Hepatic stellate cell (primary cell): ENCODE measurements around the gene TBCD.
"Not testable (repeated sequence)": the region's sequence is repeated elsewhere in the genome, so short reads cannot be mapped to it uniquely, and the experiment has no call there.

ENCODE experiments used
- DNase-seq: peaks from one replicate; pipeline ENCODE4 v3.0.0; 2011; ENCODE audit warnings: low spot score

Gene TBCD

DNA sequence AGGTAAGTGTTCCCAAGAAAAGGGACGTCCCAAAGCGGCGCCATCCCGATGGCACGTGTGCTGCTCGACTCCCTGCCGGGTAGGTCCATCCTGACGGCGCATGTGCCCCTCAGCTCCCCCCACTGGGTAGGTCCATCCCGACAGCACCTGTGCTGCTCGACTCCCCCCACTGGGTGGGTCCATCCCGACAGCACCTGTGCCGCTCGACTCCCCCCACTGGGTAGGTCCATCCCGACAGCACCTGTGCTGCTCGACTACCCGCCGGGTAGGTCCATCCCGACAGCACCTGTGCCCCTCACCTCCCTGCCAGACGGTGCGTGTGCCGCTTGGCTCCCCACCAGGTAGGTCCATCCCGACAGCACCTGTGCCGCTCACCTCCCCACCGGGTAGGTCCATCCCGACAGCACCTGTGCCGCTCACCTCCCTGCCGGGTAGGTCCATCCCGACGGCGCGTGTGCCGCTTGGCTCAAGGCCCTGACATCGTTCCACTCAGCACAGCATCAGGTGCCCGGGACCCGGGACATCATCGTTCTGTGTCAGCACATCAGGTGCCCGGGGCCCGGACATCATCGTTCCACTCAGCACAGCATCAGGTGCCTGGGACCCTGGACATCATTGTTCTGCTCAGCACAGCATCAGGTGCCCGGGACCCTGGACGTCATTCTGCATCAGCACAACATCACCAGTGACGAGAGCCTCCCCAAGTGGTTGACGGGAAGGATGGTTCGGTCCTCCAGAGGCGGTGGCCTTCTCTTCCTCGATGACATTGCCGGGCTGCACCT, 22.2 kb upstream of the TBCD start:
- DNase-seq = no peak

DNA sequence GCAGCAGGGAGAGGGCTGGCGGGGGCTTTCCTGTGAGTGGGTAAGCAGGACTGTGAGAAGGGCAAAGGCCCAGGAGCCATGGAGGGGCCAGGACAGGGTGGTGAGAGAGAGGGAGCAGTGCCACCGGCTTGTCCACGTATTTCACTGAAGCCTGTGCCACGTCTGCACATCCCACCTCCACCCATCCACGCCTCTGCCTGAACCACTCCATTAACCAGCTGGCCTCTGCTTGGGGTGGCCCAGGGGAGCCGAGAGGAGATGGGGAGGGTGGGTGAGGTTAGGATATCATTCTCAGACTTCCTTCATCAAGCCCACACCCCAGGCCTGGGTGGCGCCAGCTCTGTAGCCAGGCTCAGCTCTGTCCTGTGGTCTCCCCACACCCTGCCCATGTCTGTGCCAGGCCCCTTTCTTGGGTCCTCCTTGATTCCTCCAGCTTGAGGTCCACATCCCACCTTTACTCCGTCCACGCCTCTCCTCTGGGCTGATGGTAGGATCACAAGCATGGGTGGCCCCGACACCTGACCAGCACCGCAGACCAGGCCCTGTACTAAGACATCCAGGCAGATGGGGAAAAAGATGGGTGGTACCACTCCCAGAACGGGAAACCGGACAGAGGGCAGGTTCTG, 19.6 kb upstream of the TBCD start:
- DNase-seq = no peak

DNA sequence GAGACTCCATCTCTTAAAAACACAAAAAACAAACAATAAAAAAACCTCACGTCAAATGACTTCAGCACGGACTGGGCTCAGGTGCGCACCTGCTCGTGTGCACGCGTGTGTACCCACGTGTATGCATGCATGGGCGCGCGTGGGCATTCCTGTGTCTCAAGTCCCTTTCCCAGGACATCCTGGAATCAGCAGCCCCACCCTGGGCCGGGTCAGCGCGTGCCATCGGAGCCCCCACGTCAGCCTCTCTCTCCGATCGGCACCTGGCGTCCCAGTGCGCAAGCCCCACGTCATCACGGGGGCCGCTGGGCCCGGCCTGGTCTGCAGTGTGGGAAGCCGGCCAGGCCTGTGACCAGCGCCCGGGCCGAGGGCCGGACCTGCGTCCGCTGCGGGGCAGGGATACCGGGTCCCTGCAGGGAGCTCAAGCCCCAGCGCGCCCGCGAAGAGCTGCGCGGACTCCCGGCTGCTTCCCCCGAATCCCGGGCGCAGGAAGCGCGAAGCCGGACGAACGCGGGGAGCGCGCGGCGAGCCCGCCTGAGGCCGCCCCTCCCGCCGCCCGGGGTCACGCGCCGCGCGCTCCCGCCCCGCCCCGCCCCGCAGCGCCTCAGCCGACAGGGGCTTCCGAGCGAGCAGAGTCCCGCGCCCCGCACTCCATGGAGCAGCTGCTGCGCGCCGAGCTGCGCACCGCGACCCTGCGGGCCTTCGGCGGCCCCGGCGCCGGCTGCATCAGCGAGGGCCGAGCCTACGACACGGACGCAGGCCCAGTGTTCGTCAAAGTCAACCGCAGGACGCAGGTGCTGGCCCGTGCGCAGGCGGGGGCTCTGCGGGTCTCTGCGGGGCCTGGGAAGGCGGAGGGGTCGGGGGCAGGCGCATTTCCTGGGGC, 16.6 kb upstream of the TBCD start, which contains the start of gene FN3K:
TSS of gene FN3K (plus strand) at position 629 of the 880 bp plus-strand sequence. CDS start at position 651, 22 bp downstream.
- peak; percentile 64 for DNase-seq

DNA sequence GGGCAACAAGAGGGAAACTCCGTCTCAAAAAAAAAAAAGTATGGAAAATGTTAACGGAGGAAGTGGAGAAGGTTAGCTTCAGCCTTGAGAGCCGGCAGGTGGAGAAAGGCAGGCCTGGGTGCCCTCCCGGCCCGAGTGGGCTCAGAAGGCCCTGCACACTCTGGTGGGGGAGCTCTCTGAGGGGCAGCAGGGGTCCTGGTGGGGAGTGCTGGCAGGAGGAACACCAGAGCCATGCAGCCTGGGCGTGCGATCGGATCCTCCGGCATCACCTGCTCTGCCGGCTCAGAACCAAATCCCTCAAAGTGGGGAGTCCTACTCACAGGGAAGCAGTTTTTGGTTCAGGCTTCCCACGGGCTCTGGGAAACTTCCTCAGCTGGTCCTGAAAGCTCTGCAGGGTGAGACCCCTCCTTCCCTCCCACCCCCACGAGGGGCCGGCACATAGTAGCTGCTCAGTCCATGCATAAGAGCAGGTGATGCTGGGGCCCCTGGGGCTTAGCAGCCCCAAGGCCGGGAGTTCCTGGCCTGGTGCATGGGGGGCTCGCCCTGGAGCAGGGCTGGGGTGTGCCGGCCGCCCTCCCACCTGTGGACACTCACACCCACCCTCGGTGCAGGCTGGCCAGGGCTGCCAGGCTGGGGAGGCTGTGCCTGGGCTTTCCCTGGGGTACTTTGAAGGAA, 15.2 kb upstream of the TBCD start:
- no peak for DNase-seq

DNA sequence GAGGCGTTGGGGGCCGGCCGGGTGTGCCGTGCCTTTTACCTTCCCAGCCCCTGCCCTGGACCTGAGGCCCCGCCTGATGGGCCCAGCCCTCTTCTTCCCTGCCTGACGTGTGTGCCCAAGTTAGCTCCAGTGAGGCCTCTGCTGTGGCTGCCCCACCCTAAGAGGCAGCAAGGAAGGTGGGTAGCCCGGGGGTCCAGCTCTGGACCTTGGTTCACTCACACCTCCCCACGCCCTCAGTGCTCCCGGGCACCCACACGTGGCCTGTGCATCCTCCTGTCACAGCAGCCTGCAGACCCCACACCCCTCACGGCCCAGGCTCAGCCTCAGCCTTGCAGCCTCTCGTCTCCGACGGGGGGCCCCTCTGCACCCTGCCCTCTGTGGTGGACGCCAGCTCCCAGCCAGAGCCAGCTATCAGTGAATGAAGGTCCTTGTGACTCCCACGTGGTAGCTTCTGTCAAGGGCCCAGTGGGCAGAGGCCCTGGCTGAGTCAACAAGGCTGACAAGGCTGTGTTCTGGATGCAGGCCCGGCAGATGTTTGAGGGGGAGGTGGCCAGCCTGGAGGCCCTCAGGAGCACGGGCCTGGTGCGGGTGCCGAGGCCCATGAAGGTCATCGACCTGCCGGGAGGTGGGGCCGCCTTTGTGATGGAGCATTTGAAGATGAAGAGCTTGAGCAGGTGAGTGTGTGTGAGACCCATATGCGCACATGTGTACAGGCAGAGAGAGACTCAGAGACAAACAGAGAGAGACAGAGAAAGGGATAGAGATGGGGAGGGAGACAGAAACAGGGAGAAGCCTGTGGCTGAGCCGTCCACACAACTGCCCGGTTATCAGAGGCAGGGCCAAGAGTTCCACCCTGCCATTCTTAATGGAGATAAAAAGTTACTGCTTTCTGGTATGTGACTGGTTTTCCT, 13.6 kb upstream of the TBCD start:
- no peak for DNase-seq

DNA sequence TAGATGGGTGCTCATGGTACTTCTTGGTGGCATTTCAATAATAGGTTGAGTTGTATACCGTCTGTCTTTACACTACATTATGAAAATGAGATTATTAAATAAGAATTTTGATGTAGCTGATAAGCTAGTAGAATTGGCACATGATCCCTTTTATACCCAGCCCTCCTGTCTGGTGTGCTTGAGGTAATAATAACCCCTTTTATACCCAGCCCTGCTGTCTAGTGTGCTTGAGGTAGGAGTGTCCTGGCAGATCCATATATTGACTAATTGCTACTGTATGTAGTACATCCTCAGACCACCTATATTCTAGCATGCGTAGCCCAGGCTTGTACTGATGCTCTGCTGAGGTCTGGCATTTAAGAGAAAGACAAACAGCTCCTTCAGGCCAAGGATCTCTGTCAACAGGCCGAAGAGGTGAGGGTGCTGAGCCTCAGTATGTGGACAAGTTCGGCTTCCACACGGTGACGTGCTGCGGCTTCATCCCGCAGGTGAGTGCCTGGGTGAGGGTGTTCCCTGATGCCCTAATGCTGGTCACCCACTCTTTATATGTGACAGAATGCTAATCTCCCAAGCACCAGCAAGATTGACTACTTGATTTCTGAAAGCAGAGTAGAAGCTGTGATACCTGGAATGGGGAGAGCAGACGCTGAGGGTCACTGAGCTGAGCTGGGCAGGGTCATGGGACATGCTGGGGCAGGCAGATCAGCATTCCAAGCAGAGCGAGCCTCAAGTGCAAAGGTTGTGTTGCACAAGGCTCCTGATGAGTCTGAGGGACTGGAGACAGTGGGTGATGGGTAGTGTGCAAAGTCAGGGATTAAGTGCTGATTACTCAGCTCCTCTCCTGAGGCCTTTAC, 10.7 kb upstream of the TBCD start:
- no peak for DNase-seq

DNA sequence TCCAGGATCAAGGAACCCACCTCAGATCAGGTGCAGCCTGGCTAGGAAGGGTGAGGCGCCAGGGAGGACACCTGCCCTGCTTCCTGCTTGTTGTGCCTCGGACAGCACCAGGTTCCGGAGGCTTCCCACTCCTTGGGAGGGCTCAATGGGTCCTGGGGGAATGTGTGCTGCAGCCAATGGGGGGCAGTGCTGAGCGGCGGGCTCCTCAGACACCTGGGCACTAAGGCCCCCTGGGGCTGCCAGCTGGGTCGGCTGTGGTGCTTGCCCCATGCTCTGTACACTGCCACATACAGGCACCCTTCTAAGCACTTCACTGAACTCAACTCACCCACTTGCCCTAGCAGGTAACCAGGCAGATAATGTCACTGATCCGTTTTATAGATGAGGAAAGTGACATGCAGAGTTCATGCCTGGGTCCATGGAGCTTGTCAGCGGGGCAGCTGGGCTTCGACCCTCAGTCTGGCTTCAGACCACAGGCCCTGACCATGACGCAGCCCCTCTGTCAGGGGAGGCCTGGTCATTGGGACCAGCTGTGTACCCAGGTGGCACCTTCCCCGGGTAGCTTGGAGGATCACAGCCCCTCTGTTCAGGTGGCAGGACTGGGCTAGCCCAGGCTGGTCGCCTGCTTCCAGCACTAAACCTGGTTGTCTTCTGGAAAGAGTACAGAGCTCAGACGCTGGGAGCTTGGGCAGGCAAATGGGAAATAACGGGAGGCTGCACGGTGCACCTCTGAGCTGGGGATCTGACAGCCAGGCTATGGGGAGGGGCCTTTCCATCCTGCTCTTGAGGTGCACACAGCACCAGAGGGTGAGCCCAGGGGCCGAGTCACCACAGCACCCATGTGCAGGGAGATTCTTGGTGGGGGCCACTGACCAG, 8.3 kb upstream of the TBCD start:
- no peak for DNase-seq

DNA sequence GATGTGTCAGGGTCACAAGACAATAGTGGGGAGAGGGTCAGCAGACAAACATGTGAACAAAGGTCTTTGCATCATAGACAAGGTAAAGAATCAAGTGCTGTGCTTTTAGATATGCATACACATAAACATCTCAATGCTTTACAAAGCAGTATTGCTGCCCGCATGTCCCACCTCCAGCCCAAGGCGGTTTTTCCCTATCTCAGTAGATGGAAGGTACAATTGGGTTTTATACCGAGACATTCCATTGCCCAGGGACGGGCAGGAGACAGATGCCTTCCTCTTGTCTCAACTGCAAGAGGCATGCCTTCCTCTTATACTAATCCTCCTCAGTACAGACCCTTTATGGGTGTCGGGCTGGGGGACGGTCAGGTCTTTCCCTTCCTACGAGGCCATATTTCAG, 7.1 kb upstream of the TBCD start:
- DNase-seq = not testable (repeated sequence)

DNA sequence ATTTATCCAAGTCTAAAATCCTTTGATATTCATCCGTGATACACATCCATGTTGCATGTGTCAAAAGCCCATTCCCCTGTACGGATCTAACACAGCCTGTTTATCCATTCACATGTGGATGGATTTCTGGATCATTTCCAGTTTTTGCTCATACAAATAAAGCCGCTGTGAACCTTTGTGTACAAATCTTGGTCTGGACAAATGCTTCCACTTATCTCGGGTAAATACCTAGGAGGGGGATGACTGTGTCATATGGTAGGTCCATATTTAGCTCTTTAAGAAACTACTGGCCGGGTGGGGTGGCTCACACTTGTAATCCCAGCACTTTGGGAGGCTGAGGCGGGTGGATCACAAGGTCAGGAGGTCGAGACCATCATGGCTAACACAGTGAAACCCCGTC, 6.3 kb upstream of the TBCD start:
- DNase-seq = no peak

DNA sequence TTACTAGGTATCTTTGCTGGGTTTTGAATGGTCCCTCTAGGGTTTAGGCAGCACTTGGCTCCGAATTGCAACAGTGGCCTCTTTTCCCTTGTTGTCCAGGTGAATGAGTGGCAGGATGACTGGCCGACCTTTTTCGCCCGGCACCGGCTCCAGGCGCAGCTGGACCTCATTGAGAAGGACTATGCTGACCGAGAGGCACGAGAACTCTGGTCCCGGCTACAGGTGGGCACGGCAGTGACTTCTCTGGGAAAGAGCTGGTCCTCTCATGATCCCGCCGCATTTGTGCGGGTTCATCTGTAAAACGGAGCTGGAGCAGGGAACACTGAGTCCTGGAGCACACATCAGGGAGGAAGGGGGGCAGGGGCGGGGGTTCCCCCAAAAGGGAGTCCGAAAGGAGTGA, 3.1 kb upstream of the TBCD start:
- no peak for DNase-seq

DNA sequence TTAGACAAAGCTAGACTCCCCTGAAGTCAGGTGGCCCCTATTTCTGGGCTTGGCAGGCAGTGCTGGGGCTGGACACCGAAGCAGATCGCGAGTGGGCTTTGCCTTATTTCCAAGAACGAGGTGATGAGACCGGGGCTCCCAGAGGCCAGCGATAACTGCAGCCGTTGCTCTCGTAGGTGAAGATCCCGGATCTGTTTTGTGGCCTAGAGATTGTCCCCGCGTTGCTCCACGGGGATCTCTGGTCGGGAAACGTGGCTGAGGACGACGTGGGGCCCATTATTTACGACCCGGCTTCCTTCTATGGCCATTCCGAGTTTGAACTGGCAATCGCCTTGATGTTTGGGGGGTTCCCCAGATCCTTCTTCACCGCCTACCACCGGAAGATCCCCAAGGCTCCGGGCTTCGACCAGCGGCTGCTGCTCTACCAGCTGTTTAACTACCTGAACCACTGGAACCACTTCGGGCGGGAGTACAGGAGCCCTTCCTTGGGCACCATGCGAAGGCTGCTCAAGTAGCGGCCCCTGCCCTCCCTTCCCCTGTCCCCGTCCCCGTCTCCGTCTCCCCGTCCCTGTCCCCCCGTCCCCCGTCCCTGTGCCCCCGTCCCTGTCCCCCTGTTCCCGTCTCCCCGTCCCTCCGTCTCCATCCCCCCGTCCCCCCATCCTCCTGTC, 1.5 kb upstream of the TBCD start:
- no peak for DNase-seq

DNA sequence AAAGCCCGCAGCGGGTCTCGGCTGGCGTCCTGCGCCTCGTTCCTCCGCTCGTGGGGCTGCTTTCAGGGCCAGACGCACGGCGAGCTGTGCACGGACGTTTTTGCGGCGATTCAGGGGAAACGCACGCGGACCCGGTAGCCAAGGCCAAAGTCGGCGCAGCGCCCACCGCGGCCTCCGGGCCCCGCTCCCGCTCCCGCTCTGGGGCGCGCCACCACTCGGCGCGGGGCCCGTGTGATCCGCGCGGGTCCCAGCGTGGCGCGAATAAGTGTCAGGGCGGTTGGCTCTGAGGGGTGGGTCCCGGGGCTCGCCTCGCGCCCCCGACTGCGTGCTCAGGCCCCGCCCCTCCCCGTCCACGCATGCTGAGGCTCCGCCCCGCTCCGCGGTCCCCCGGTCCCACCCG, 694 bp upstream of the TBCD start:
- DNase-seq = no peak

DNA sequence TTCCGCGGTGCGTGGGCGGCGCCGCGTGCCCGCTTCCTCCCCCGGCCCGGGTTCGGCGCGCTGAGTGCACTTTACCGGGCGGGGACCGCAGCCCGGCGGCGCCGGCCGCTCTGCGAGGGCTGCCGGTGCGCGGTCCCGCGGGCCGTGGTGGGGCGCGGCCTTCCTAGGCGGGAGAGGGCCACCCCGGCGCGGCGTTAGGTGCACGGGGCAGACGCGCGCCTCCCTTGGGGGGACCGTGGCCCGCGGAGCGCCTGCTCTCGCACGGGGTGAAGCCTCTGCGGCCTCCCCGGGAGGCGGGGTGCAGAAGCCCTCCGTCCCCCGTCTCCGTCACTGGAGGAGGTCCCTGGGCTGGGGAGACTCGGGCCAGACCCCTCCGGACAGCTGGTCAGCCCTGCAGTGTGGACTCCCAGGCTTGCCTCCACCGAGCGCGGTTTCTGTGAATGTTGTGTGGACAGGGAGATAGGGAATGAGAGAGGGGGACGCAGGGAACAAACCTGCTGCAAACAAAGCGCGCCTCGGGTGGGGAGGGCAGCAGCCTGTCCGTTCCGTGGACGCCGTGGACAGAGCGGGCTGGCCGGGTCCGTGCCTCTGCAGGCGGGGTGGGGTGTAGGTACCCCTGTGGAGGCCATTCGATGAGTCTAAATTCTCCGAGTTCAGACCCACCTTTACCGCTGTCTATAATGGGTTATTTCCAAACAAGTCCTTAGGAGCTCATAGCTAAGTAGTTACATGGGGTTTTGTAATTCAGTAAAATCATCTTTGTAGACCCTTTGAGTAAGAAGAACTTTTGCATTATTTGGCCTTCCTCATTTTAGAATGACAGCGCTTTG, 721 bp downstream of the TBCD start:
- DNase-seq = peak; percentile 63

DNA sequence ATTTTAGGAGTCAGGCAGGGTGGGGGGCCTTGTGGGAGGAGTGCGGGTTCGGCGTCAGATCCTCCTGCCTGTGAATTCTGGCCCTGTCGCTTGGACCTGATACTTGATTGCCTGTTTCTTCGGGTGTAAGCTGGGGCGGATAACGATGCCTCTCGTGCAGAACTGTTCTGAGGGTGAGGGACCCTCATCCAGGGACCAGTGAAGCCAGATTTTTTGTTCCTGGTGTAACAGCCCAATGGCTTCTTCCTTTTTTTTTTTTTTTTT, 1.3 kb downstream of the TBCD start:
- DNase-seq = no peak

DNA sequence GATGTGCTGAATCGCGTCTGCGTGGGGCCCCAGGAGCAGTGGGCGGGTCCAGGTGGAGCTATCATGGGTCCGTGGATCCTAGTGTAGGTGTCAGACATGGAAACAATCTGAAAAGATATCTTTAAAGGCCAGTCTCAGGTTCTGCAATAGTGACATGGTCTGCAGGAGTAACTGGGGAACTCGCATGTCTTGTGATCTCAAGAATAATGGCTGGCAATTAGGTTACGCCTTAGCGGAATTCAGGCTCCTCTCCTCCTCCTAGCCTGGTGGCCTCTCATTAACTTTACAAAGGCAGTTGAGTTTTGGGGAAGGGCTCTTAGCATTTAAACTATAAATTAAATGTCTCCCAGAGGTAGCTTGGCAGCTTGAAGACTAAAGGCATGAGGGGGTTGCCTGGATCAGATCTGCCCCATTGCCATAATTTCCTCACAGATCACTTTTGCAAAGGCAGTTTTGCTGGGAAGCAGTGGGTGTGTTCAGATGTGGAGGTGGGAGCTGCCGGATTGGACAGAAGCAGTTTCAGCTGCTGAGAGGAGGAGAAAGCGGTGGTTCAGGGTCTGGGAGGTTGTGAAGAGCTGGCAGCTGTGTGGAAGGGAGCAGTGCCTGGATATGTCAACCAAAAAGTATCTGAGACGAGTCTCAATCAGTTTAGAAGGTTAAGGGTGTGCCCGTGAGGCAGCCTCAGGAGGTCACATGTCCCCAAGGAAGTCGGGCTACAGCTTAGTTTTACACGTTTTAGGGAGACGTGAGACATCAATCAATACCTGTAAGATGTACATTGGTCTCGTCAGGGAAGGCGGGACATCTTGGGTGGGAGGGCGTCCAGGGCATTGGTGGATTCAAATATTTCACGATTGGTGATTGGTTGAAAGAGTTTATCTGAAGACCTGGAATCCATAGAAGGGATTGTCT, 2.7 kb downstream of the TBCD start:
- no peak for DNase-seq

DNA sequence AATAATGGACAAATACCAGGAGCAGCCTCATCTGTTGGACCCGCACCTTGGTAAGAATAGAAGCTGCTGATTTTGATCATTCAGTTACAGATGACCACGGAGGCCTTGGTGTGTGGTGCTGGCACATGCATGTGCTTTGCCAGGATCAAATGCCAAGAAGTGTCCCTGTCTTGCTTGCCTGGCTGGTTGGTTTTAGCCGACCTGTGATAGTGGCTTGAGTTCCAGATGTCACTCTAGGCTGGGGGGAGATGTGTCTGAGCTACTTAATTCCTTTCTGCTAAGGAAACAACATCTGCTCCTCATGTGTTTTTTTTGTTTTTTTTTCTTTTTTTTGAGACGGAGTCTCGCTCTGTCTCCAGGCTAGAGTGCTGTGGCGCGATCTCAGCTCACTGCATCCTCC, 4.3 kb downstream of the TBCD start:
- DNase-seq = no peak

DNA sequence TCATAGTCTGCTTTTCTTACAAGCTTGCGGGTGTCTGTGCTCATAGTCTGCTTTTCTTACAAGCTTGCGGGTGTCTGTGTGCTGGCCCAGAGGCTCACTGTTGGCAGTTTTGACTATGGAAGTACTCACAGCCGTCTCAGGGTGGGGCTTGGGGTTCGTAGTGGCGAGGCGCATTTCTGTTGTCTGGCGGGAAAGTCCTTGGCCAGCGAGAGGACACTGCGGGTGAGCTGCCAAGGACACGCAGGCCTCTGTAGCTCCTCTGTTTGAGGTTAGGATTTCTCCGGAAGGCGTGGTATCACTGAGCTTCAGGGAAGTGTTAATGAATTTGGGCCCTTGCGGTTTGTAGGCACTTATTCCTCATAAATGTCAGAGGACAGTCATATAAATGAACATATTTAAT, 13.5 kb downstream of the TBCD start:
- no peak for DNase-seq
